H9 (cell line): ENCODE measurements around the gene PCSK9. TPM values are rescaled to one million over a fixed set of nuclear protein-coding genes. Genes with fewer than 3 reads are reported as not detected.
A peak's percentile ranks its signal among the peaks of the same experiment; 100 is the strongest.

Source experiments
- DNase-seq: peaks from one replicate; pipeline ENCODE4 v3.0.0-alpha.2; 2017
- H2AFZ ChIP-seq: one replicate; pipeline ENCODE4 v1.6.1; 2013; ENCODE audit warnings: mild to moderate bottlenecking, low read length, control low read depth, moderate library complexity
- H2AK5ac ChIP-seq: 2 replicates; pipeline ENCODE4 v1.6.1; 2013; ENCODE audit warnings: low read length, control low read depth, mixed read lengths; ENCODE audit not compliant: insufficient read length
- H2BK120ac ChIP-seq: one replicate; pipeline ENCODE4 v1.6.1; 2013; ENCODE audit warnings: low read depth, mild to moderate bottlenecking, low read length, control low read depth, inconsistent platforms; ENCODE audit not compliant: poor library complexity, severe bottlenecking
- H2BK12ac ChIP-seq: 2 replicates; pipeline ENCODE4 v1.6.1; 2013; ENCODE audit warnings: low read length, control low read depth, mixed read lengths, low read depth; ENCODE audit not compliant: insufficient read length
- H2BK15ac ChIP-seq: 2 replicates; pipeline ENCODE4 v1.6.1; 2013; ENCODE audit warnings: low read depth, low read length, control low read depth
- H2BK20ac ChIP-seq: one replicate; pipeline ENCODE4 v1.6.1; 2013; ENCODE audit warnings: low read depth, mild to moderate bottlenecking, low read length, control low read depth, inconsistent platforms; ENCODE audit not compliant: poor library complexity, severe bottlenecking
- H2BK5ac ChIP-seq: 2 replicates; pipeline ENCODE4 v1.6.1; 2013; ENCODE audit warnings: low read length, control low read depth, mixed read lengths; ENCODE audit not compliant: insufficient read length
- H3K14ac ChIP-seq: 2 replicates; pipeline ENCODE4 v1.6.1; 2013; ENCODE audit warnings: low read length, control low read depth; ENCODE audit not compliant: insufficient read depth
- H3K18ac ChIP-seq: 2 replicates; pipeline ENCODE4 v1.6.1; 2013; ENCODE audit warnings: low read depth, mild to moderate bottlenecking, mixed read lengths, low read length, control low read depth; ENCODE audit not compliant: insufficient read length
- H3K23ac ChIP-seq: 2 replicates; pipeline ENCODE4 v1.6.1; 2013; ENCODE audit warnings: low read length, control low read depth, mixed read lengths, low read depth; ENCODE audit not compliant: insufficient read length
- H3K23me2 ChIP-seq: 2 replicates; pipeline ENCODE4 v1.6.1; 2013; ENCODE audit warnings: low read depth, mild to moderate bottlenecking, mixed read lengths, low read length, control low read depth; ENCODE audit not compliant: insufficient read length, poor library complexity, severe bottlenecking
- H3K27ac ChIP-seq: 2 replicates; pipeline ENCODE4 v1.5.1; 2013; ENCODE audit warnings: low read length, control low read depth, mixed read lengths, low read depth; ENCODE audit not compliant: insufficient read length
- H3K27me3 ChIP-seq: 2 replicates; pipeline ENCODE4 v1.6.1; 2013; ENCODE audit warnings: low read length, control low read depth, inconsistent platforms; ENCODE audit not compliant: insufficient read depth
- H3K4ac ChIP-seq: 2 replicates; pipeline ENCODE4 v1.6.1; 2013; ENCODE audit warnings: low read depth, mild to moderate bottlenecking, control low read depth, inconsistent platforms, low read length, moderate library complexity
- H3K4me1 ChIP-seq: 2 replicates; pipeline ENCODE4 v1.6.1; 2013; ENCODE audit warnings: low read length, control low read depth, inconsistent platforms; ENCODE audit not compliant: insufficient read depth
- H3K4me2 ChIP-seq: 2 replicates; pipeline ENCODE4 v1.6.1; 2013; ENCODE audit warnings: low read length, control low read depth, mixed read lengths; ENCODE audit not compliant: insufficient read length, insufficient read depth
- H3K56ac ChIP-seq: 2 replicates; pipeline ENCODE4 v1.6.1; 2013; ENCODE audit warnings: low read depth, mild to moderate bottlenecking, mixed read lengths, low read length, control low read depth; ENCODE audit not compliant: insufficient read length
- H3K79me1 ChIP-seq: 2 replicates; pipeline ENCODE4 v1.6.1; 2013; ENCODE audit warnings: low read depth, mild to moderate bottlenecking, moderate library complexity, low read length, control low read depth, inconsistent platforms; ENCODE audit not compliant: insufficient read depth, poor library complexity, severe bottlenecking
- H3K79me2 ChIP-seq: 2 replicates; pipeline ENCODE4 v1.6.1; 2013; ENCODE audit warnings: low read length, control low read depth, inconsistent platforms; ENCODE audit not compliant: insufficient read depth
- H3K9ac ChIP-seq: 2 replicates; pipeline ENCODE4 v1.6.1; 2013; ENCODE audit warnings: low read length, control low read depth, mixed read lengths; ENCODE audit not compliant: insufficient read length; ENCODE audit errors: extremely low read depth
- H3K9me3 ChIP-seq: one replicate; pipeline ENCODE4 v1.6.1; 2013; ENCODE audit warnings: low read depth, low read length, inconsistent platforms; ENCODE audit not compliant: control insufficient read depth
- H3T11ph ChIP-seq: one replicate; pipeline ENCODE4 v1.6.1; 2013; ENCODE audit warnings: mild to moderate bottlenecking, low read length, control low read depth, inconsistent platforms
- H4K20me1 ChIP-seq: one replicate; pipeline ENCODE4 v1.6.1; 2013; ENCODE audit not compliant: control insufficient read depth, insufficient read length, insufficient read depth
- H4K5ac ChIP-seq: 2 replicates; pipeline ENCODE4 v1.6.1; 2013; ENCODE audit warnings: low read depth, mild to moderate bottlenecking, mixed read lengths, low read length, control low read depth; ENCODE audit not compliant: insufficient read length
- H4K8ac ChIP-seq: replicated peaks from 2 replicates; pipeline ENCODE4 v1.6.1; 2013; ENCODE audit warnings: low read length, control low read depth, mixed read lengths, low read depth; ENCODE audit not compliant: insufficient read length
- H4K91ac ChIP-seq: 2 replicates; pipeline ENCODE4 v1.6.1; 2013; ENCODE audit warnings: low read depth, mild to moderate bottlenecking, moderate library complexity, mixed read lengths, low read length, control low read depth; ENCODE audit not compliant: insufficient read length
- H3K27ac Mint-ChIP-seq, 3 experiments: 2 replicates in 2 of 3; 3 replicates in 1 of 3; pipeline ENCODE4 v1.8.0; 2020 to 2021; ENCODE audit warnings: mixed read lengths in 3 of 3, mild to moderate bottlenecking in 1 of 3, moderate library complexity in 1 of 3
- H3K27me3 Mint-ChIP-seq: 2 replicates; pipeline ENCODE4 v1.8.0; 2021; ENCODE audit warnings: low read depth, mild to moderate bottlenecking, moderate library complexity, mixed read lengths
- H3K36me3 Mint-ChIP-seq, 3 experiments: 2 replicates in 2 of 3; 3 replicates in 1 of 3; pipeline ENCODE4 v1.8.0; 2020 to 2021; ENCODE audit warnings: low read depth in 3 of 3, mixed read lengths in 3 of 3; ENCODE audit not compliant: insufficient read depth in 1 of 3
- H3K4me1 Mint-ChIP-seq, 2 experiments: 2 replicates each; pipeline ENCODE4 v1.8.0; 2020; ENCODE audit warnings: mixed read lengths in 2 of 2
- H3K4me3 Mint-ChIP-seq, 2 experiments: 2 replicates in 1 of 2; 3 replicates in 1 of 2; pipeline ENCODE4 v1.8.0; 2020 to 2021; ENCODE audit warnings: mild to moderate bottlenecking in 2 of 2, mixed read lengths in 2 of 2, moderate library complexity in 1 of 2
- H3K9me3 Mint-ChIP-seq, 2 experiments: 2 replicates in 1 of 2; 3 replicates in 1 of 2; pipeline ENCODE4 v1.8.0; 2020; ENCODE audit warnings: mild to moderate bottlenecking in 2 of 2, mixed read lengths in 2 of 2, moderate library complexity in 1 of 2
- CTCF ChIP-seq: fragments of 200-600 bp; sonication (generic); conservative IDR thresholded peaks from 3 replicates; pipeline ENCODE4 v1.8.0; 2021; ENCODE audit warnings: antibody characterized with exemption, mild to moderate bottlenecking
- WGBS: extraction: QIAGEN DNeasy Blood & Tissue Kit; methylation state at CpG from one replicate; pipeline ENCODE4 v1.1.7; 2013; ENCODE audit warnings: missing lambda C conversion rate, low lambda C conversion rate, mixed read lengths; ENCODE audit not compliant: insufficient read length; ENCODE audit errors: extremely low coverage; 5-methylcytosine and 5-hydroxymethylcytosine counted together
- total RNA-seq: library from RNA; stranded (reverse); gene quantifications from 2 replicates; pipeline ENCODE4 v1.2.1, GENCODE V29; 2021

PCSK9 gene
- total RNA-seq, 1 experiment from 2014 or later: 75.1 TPM

- Mint-ChIP-seq H3K9me3 (no peaks in the 10 kb centered on the region), H3K36me3 (peaks cover 23 to 88% (median 60%) of the 10 kb centered on the region in 3 experiments), H3K27me3 (no peaks in the 10 kb centered on the region), H3K4me1 (peaks cover 3 to 9% of the 10 kb centered on the region in 2 experiments; a peak in 2 of 4 replicates), H3K4me3 (no peak overlapping the region), H3K27ac (peak overlapping the region in 1 of 3 experiments; percentile 9; a peak in 3 of 7 replicates)
- Histone ChIP-seq H2BK12ac (no peak overlapping the region), H3K18ac (no peak overlapping the region), H3K56ac (no peak overlapping the region), H4K91ac (no peak overlapping the region), H3K4me1 (no peaks in the 10 kb centered on the region), H3K9me3 (no peaks in the 10 kb centered on the region), H3K9ac (no peak overlapping the region), H2BK5ac (no peak overlapping the region), H3K27me3 (no peaks in the 10 kb centered on the region), H3K4ac (no peak overlapping the region), H3K23me2 (no peaks in the 10 kb centered on the region), H2BK20ac (no peak overlapping the region), H4K8ac (no peak overlapping the region), H3T11ph (no peak overlapping the region), H2BK15ac (no peak overlapping the region), H4K5ac (no peak overlapping the region), H3K23ac (no peak overlapping the region), H3K14ac (no peak overlapping the region), H3K79me1 (no peaks in the 10 kb centered on the region), H2BK120ac (no peak overlapping the region), H3K4me2 (no peak overlapping the region), H3K27ac (no peak overlapping the region), H3K79me2 (no peaks in the 10 kb centered on the region), H2AFZ (no peak overlapping the region), H4K20me1 (no peaks in the 10 kb centered on the region), H2AK5ac (no peak overlapping the region)
- no CpG with 5 or more reads among the region's 9 CpGs for whole genome bisulfite sequencing
- DNase-seq: peak; percentile 33
- TF ChIP-seq CTCF: no peak
Measured at GRCh38 chr1:55068638-55069037, 29.3 kb downstream of the PCSK9 start.
